ENCODE data around the gene LRRC61.
A peak's percentile ranks its signal among the peaks of the same experiment; 100 is the strongest.
"Not testable (repeated sequence)": the region's sequence is repeated elsewhere in the genome, so short reads cannot be mapped to it uniquely, and the experiment has no call there.

The LRRC61 gene

GRCh38 chr7:150302908-150303310 is 20.2 kb upstream of the LRRC61 start:
- not testable (repeated sequence) for DNase-seq (ENCODE audit: low read depth); H3K4me3 ChIP-seq (ENCODE audit: low read length)

DNA sequence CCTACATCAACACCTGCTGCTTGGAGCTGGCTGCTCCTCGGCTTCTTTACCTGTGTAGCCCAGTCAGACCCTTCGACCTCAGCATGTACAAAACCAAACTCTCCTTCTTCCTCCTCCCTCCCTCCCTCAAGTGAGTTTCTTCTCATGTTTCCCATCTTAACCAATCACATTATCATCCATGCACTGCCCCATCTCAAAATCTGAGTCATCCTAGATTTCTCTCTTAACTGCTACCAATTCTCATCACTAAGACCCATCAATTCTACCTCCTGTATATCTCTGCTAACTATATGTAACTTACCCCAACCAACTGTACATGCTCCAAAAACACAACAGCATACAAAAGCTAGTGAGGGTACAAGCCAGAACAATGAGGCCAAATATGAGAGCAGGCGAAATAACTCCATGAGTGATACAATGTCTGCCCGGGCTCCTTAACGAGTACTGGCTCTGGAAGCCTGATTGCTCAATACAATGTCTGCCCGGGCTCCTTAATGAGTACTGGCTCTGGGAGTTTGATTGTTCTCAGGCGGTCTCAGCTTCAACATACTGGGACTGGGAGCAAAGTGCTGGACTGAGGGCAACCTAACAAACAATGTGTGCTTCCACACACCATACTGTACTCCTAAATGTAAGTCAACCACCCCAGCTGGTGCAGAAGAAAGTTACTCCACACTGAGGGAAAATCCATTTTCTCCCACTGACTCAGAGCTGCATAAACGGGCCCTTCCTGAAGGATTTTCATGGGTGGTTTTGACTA is 18.5 kb upstream of the LRRC61 start:
- not testable (repeated sequence) for H3K4me3 ChIP-seq (ENCODE audit: low read length); DNase-seq (ENCODE audit: low read depth)

GRCh38 chr7:150305259-150305902 is 17.8 kb upstream of the LRRC61 start:
- not testable (repeated sequence) for H3K4me3 ChIP-seq (ENCODE audit: low read length); DNase-seq (ENCODE audit: low read depth)

DNA sequence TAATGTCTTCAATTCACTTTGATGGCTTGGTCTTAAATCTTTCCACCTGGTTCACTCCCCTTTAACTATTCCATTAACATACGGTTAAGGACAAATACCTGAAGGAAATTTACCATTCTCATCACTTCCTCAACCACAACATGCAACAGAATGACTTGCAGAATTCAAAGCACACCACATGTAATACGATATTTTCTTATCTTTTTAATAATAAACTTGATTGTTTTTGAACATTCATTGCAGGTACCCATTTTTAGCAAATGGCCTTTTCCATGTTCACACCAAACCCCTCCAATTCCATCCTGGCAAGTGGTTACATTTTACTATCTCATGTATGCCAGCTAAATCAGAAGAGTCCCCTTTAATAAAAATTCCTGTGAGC is 17.3 kb upstream of the LRRC61 start:
- not testable (repeated sequence) for DNase-seq (ENCODE audit: low read depth); H3K4me3 ChIP-seq (ENCODE audit: low read length)

DNA sequence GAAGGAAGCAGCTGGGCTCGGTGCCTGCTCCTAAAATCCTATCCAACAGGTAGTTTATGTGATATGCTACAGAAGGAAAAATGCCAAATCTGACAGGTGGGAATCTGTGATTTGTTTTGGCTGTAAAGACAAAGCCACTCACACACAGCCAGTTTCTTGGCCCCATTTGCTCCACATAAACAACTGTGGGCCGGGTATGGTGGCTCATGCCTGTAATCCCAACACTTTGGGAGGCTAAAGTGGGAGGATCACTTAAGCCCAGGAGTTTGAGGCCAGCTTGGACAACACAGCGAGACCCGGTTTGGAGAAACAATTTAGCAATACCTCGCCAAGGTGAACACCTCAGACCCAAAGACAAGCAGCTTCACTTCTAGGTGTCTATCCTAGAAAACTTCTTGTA is 16.8 kb upstream of the LRRC61 start:
- not testable (repeated sequence) for DNase-seq (ENCODE audit: low read depth); H3K4me3 ChIP-seq (ENCODE audit: low read length)

DNA sequence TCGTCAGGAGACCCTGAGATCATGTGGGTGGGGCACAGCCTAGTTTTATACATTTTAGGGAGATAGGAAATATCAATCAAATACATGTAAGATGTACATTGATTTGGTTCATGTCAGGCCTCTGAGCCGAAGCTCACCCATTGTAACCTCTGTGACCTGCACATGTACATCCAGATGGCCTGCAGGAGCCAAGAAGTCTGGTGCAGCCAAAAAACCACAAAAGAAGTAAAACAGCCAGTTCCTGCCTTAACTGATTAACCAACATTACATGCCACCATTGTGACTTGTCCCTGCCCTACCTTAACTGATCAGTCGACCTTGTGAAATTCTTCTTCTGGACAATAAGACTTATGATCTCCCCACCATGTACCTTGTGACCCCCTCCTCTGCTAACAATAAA is 16.0 kb upstream of the LRRC61 start:
- no peak overlapping the region for H3K4me3 ChIP-seq (ENCODE audit: low read length)
- DNase-seq (ENCODE audit: low read depth): no peak

GRCh38 chr7:150307904-150308303 is 15.3 kb upstream of the LRRC61 start:
- no peak overlapping the region for H3K4me3 ChIP-seq (ENCODE audit: low read length)
- no peak for DNase-seq (ENCODE audit: low read depth)
- TF ChIP-seq, protein P1, sequence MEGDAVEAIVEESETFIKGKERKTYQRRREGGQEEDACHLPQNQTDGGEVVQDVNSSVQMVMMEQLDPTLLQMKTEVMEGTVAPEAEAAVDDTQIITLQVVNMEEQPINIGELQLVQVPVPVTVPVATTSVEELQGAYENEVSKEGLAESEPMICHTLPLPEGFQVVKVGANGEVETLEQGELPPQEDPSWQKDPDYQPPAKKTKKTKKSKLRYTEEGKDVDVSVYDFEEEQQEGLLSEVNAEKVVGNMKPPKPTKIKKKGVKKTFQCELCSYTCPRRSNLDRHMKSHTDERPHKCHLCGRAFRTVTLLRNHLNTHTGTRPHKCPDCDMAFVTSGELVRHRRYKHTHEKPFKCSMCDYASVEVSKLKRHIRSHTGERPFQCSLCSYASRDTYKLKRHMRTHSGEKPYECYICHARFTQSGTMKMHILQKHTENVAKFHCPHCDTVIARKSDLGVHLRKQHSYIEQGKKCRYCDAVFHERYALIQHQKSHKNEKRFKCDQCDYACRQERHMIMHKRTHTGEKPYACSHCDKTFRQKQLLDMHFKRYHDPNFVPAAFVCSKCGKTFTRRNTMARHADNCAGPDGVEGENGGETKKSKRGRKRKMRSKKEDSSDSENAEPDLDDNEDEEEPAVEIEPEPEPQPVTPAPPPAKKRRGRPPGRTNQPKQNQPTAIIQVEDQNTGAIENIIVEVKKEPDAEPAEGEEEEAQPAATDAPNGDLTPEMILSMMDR (conservative IDR thresholded peaks at IDR 0.05; ENCODE audit: low read depth, low read length): no peak

More for the DNA sequence above, 16.0 kb upstream of the LRRC61 start:
- TF ChIP-seq, protein P1 (conservative IDR thresholded peaks at IDR 0.05; ENCODE audit: low read depth, low read length): no peak

- no peak for DNase-seq (ENCODE audit: low read depth)
- TF ChIP-seq, protein P1 (conservative IDR thresholded peaks at IDR 0.05; ENCODE audit: low read depth, low read length): no peak
- H3K4me3 ChIP-seq (ENCODE audit: low read length): no peak overlapping the region
Observed at GRCh38 chr7:150308575-150308974, 14.6 kb upstream of the LRRC61 start.

DNA sequence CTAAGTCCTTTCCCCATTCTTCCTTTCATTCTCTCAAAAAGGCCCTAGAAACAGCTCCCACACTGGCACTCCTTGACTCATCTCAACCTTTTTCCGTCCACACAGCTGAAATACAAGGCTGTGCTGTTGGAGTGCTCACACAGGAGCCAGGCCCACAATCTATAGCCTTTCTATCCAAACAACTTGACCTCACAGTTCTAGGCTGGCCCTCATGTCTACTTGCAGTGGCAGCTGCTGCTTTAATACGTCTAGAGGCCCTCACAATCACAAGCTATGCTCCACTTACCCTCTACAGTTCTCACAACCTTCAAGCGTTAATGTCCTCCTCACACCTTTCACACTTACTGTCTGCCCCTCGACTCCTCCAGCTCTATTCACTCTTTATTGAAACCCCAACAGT is 12.0 kb upstream of the LRRC61 start:
- no peak for DNase-seq (ENCODE audit: low read depth)
- TF ChIP-seq, protein P1 (conservative IDR thresholded peaks at IDR 0.05; ENCODE audit: low read depth, low read length): no peak
- H3K4me3 ChIP-seq (ENCODE audit: low read length): no peak overlapping the region

GRCh38 chr7:150311711-150312110 is 11.4 kb upstream of the LRRC61 start:
- TF ChIP-seq, protein P1 (conservative IDR thresholded peaks at IDR 0.05; ENCODE audit: low read depth, low read length): no peak
- no peak for DNase-seq (ENCODE audit: low read depth)

GRCh38 chr7:150312649-150313366 is 10.3 kb upstream of the LRRC61 start:
- peak; percentile 67 for DNase-seq (ENCODE audit: low read depth)
- H3K4me3 ChIP-seq (ENCODE audit: low read length): not testable (repeated sequence)

More at GRCh38 chr7:150311711-150312110, 11.4 kb upstream of the LRRC61 start:
- no peak overlapping the region for H3K4me3 ChIP-seq (ENCODE audit: low read length)
